DND-41 (cell line): Measurements from ENCODE around the gene PDIK1L.

ENCODE experiments used
- ATAC-seq: fragments of 200-7000 bp; cut with Tn5 transposase; 3 replicates; pipeline ENCODE4 v1.9.1; 2021; ENCODE audit warnings: low read depth; ENCODE audit not compliant: insufficient read depth
- DNase-seq: peaks from one replicate; pipeline ENCODE4 v3.0.0-alpha.2; 2020
- H2AFZ ChIP-seq: 2 replicates; pipeline ENCODE4 v1.6.0; 2012; ENCODE audit warnings: low read depth, low read length
- H3K27ac ChIP-seq: 2 replicates; pipeline ENCODE4 v1.5.1; 2012; ENCODE audit warnings: low read length, inconsistent platforms
- H3K27me3 ChIP-seq: fragments of 200-600 bp; sonication (generic); 2 replicates; pipeline ENCODE4 v1.6.0; 2012; ENCODE audit warnings: low read length, mild to moderate bottlenecking, inconsistent platforms; ENCODE audit not compliant: insufficient read depth, poor library complexity
- H3K36me3 ChIP-seq: 2 replicates; pipeline ENCODE4 v1.5.1; 2012; ENCODE audit warnings: low read length, inconsistent platforms; ENCODE audit not compliant: insufficient read depth
- H3K4me1 ChIP-seq: 2 replicates; pipeline ENCODE4 v1.5.1; 2012; ENCODE audit warnings: mild to moderate bottlenecking, low read length; ENCODE audit not compliant: insufficient read depth
- H3K4me2 ChIP-seq: 2 replicates; pipeline ENCODE4 v1.6.0; 2012; ENCODE audit warnings: mild to moderate bottlenecking, moderate library complexity, low read length, inconsistent platforms; ENCODE audit not compliant: insufficient read depth
- H3K4me3 ChIP-seq, 2 experiments: fragments of 200-600 bp in 1 of 2; shearing (Covaris generic) in 1 of 2; 2 replicates each; pipeline ENCODE4 v1.5.1; 2012 to 2016; ENCODE audit warnings: inconsistent platforms in 2 of 2, low read length in 2 of 2, mild to moderate bottlenecking in 2 of 2, low read depth in 1 of 2, moderate library complexity in 1 of 2
- H3K79me2 ChIP-seq: 2 replicates; pipeline ENCODE4 v1.6.0; 2012; ENCODE audit warnings: low read length, inconsistent platforms; ENCODE audit not compliant: insufficient read depth
- H3K9ac ChIP-seq: 2 replicates; pipeline ENCODE4 v1.6.0; 2012; ENCODE audit warnings: low read depth, mild to moderate bottlenecking, inconsistent platforms, low read length, moderate library complexity
- H3K9me3 ChIP-seq: 2 replicates; pipeline ENCODE4 v1.5.1; 2012; ENCODE audit warnings: low read length, moderate library complexity, mild to moderate bottlenecking, inconsistent platforms; ENCODE audit not compliant: insufficient read depth, severe bottlenecking
- H4K20me1 ChIP-seq: 2 replicates; pipeline ENCODE4 v1.6.0; 2012; ENCODE audit warnings: low read length; ENCODE audit not compliant: insufficient read depth
- CTCF ChIP-seq: IDR thresholded peaks from 2 replicates; pipeline ENCODE4 v1.5.1; 2012; ENCODE audit warnings: borderline replicate concordance, low read length, moderate library complexity, mild to moderate bottlenecking; ENCODE audit not compliant: poor library complexity, severe bottlenecking; ENCODE audit errors: extremely low read depth
- EZH2 ChIP-seq: IDR thresholded peaks from 3 replicates; pipeline ENCODE4 v1.6.1; 2012; ENCODE audit warnings: borderline replicate concordance, low read depth, mild to moderate bottlenecking, moderate library complexity, low read length, inconsistent platforms; ENCODE audit not compliant: severe bottlenecking

The PDIK1L gene

DNA sequence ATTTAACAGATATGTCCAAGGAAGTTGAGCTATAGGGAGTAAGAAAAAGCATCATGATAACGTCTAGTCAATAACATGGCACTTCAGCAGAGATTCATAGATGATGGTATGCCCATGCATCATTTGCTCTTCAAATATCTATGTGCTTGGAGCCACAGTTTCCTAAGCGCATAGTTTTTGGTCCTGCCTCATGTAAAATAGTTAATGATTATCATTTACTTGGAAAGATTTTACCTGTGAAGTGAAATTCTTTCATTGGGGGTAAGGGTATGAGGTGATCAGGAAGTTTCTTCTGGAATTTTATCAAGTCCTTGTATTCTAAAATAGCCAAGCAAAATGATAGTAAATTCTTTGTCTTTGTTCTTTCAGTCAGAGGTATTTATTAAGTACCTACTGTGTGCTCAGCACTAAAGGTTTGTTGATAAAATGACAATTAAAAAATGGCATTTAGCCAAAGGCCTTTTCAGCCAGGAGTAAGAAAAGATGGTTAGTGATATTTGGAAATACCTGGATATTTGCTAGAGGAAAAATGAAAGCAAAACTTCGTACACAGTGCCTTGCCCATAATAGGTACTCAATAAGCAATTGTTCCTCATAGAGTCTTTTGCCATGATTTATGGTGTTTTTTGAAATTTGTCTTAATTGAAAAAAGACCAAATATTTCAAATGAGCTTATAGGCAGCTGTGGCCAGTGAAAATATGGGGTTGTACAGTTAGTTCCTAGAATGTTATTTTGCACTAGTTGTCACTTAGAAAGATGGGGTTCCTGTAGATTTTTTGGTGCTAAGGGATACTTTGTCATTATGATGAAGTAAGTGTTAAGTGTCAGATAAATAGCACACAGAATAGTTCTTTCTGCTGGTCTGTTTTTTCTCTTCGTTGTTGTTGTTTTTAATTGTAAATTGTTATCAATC, 13.1 kb downstream of the PDIK1L start:
- Histone ChIP-seq H3K79me2 (peaks cover 42% of the 10 kb centered on the region), H4K20me1 (no peaks in the 10 kb centered on the region), H3K36me3 (peaks cover 33% of the 10 kb centered on the region), H3K4me3 (no peak overlapping the region), H2AFZ (no peak overlapping the region), H3K27ac (peak overlapping the region; percentile 95), H3K27me3 (no peaks in the 10 kb centered on the region), H3K4me2 (peak overlapping the region; percentile 56; the same call in 1 of the 2 replicates), H3K4me1 (peaks cover 50% of the 10 kb centered on the region), H3K9ac (peak overlapping the region; percentile 57), H3K9me3 (no peaks in the 10 kb centered on the region)
- ATAC-seq (no peak), DNase-seq (no peak)
- no peak for TF ChIP-seq CTCF

- Histone ChIP-seq H3K79me2 (peaks cover 35% of the 10 kb centered on the region), H3K4me2 (peak overlapping the region; percentile 56), H3K4me1 (peaks cover 50% of the 10 kb centered on the region), H3K27me3 (no peaks in the 10 kb centered on the region), H2AFZ (no peak overlapping the region), H3K27ac (peak overlapping the region; percentile 95), H3K9ac (peak overlapping the region; percentile 57), H3K4me3 (peak overlapping the region in 1 of 2 experiments; percentile 34; a peak in 1 of 4 replicates), H3K9me3 (no peaks in the 10 kb centered on the region), H4K20me1 (no peaks in the 10 kb centered on the region), H3K36me3 (peaks cover 27% of the 10 kb centered on the region)
- DNase-seq: no peak
- ATAC-seq: no peak
- TF ChIP-seq EZH2: no peak
Observed at GRCh38 chr1:26125382-26125781, 13.8 kb downstream of the PDIK1L start.

DNA sequence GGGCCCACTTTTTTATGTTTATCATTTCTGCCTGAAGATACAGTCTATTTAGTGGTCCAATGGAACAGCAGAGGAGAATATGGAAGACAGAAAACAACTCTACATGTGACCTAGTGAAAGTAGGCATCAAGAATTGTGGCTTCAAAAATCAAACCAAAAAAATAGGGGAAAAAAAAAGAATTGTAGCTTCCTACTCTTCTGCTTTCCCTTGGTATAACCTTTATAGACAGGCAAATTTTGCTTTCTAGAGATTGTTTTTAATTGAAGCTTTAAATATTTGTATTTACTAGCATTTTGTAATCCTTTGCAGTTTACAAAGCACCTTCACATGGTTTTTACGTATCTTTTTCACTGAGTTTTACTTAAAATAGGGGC, 14.3 kb downstream of the PDIK1L start:
- H3K9ac ChIP-seq: peak overlapping the region; percentile 57
- peak overlapping the region; percentile 95 for H3K27ac ChIP-seq
- no peaks in the 10 kb centered on the region for H4K20me1 ChIP-seq
- H3K9me3 ChIP-seq: no peaks in the 10 kb centered on the region
- peak overlapping the region in 1 of 2 experiments; percentile 34; a peak in 2 of 4 replicates for H3K4me3 ChIP-seq
- no peaks in the 10 kb centered on the region for H3K27me3 ChIP-seq
- ATAC-seq (no peak), DNase-seq (no peak)
- TF ChIP-seq CTCF (no peak), EZH2 (no peak)
- H2AFZ ChIP-seq: peak overlapping the region; percentile 28; the same call in 1 of the 2 replicates
- H3K36me3 ChIP-seq: peaks cover 26% of the 10 kb centered on the region
- H3K4me2 ChIP-seq: peak overlapping the region; percentile 56
- H3K4me1 ChIP-seq: peaks cover 50% of the 10 kb centered on the region
- H3K79me2 ChIP-seq: peaks cover 31% of the 10 kb centered on the region

- Histone ChIP-seq H4K20me1 (no peaks in the 10 kb centered on the region), H3K9me3 (no peaks in the 10 kb centered on the region), H3K27me3 (no peaks in the 10 kb centered on the region), H2AFZ (peak overlapping the region; percentile 32; the same call in 1 of the 2 replicates), H3K79me2 (peaks cover 26% of the 10 kb centered on the region), H3K36me3 (peaks cover 22% of the 10 kb centered on the region), H3K4me3 (peak overlapping the region in 1 of 2 experiments; percentile 34; a peak in 2 of 4 replicates), H3K9ac (peak overlapping the region; percentile 57), H3K4me1 (peaks cover 50% of the 10 kb centered on the region), H3K4me2 (peak overlapping the region; percentile 56), H3K27ac (peak overlapping the region; percentile 95)
- ATAC-seq (peak; percentile 96), DNase-seq (peak; percentile 77)
- TF ChIP-seq EZH2: no peak
- TF ChIP-seq CTCF: no peak
Observed at GRCh38 chr1:26126321-26127084, 14.9 kb downstream of the PDIK1L start.
